Cardiac atrium fibroblast (primary cell): Measurements from ENCODE around the gene ZNF700. TPM values are rescaled to one million over a fixed set of nuclear protein-coding genes. Genes with fewer than 3 reads are reported as not detected.

Experiments used
- total RNA-seq: library from RNA; depleted of rRNA; stranded (reverse); fragments of >200 nt; gene quantifications from 2 replicates; pipeline ENCODE4 v1.2.3, GENCODE V29; 2015

ZNF700 gene
- total RNA-seq: 2.9 and 3.1 TPM in 2 replicates

DNA sequence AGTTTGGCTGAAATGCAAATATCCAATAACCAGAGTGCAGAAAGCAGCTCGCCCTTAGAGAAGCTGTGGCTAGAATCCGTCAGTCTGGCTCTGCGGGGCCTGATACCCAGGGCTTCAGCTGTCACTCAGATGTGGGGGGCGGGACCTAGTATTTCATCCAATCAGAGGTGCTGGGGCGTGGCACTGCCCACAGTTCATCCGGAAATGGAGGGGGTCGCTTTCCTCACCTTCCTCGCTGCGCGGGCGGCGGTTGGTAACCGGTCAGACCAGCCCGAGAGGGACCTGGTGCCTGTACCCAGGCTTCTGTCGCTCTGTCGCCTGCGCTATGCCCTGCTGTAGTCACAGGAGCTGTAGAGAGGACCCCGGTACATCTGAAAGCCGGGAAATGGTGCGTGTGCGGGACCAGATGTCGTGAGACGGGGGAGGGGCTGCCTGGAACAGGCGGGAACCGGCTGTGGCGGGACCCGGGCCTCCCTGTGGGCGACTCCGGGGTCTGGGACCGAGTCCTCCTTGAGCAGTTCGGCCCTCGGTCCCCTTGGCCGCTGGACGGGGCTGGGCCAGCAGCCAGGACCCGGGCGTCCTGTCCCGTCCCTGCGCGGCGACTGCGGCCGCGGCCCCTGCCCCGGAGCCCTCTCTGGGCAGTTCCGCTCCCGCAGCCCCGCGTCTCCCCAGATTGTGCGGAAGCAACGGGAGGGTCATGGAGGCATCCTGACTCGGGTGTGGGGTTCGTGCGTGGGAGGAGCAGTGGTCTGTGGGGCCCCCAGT, at the start of gene ZNF700:
Gene ZNF700 (plus strand): TSS at position 222 of the 765 bp plus-strand sequence. CDS start 104 bp downstream, at position 326.

GRCh38 chr19:11887611-11888531, 37.0 kb upstream of the ZNF700 start, which contains the start of gene ZNF69:
TSS of gene ZNF69 (plus strand) at chr19:11887782. CDS start at chr19:11887924, 142 bp downstream.

DNA sequence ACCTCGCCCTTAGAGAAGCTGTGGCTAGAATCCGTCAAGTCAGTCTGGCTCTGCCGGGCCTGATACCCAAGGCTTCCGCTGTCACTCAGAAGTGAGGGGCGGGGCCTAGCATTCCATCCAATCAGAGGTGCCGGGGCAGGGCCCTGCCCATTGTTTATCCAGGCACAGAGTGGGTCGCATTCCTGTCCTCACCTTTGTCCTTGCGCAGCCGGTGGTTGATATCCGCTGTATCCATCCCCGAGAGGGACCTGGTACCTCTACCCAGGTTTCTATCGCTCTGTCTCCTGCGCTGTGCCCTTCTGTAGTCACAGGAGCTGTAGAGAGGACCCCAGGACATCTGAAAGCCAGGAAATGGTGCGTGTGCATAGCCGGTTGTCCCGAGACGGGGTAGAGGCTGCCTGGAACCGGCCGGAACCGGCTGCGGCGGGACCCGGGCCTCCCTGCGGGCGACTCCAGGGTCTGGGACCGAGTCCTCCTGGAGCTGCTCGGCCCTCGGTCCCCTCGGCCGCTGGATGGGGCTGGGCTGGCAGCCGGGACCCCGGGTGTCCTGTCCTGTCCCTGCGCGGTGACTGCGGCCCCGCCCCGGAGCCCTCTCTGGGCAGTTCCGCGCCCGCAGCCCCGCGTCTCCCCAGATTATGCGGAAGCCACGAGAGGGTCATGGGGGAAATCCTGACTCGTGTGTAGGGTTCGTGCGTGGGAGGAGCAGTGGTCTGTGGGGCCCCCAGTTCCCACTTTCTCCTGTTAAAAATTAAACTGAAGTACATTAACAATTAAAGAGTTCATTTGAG, 40.1 kb downstream of the ZNF700 start, which contains the start of gene ZNF763:
Gene ZNF763 (plus strand): TSS at position 183 of the 788 bp plus-strand sequence. CDS start 169 bp downstream, at position 352.

Other genes starting within 250 kb of the ZNF700 start
- 2.7 and 5.2 TPM in 2 replicates for gene ZNF823, start 186.2 kb upstream of the ZNF700 start, total RNA-seq
- 2.3 and 2.9 TPM in 2 replicates for gene ZNF441, start 158.1 kb upstream of the ZNF700 start, total RNA-seq
- gene ZNF491, start 126.6 kb upstream of the ZNF700 start, total RNA-seq: 0.97 and 1.1 TPM in 2 replicates
- 4.9 and 7.3 TPM in 2 replicates for gene ZNF440, start 110.8 kb upstream of the ZNF700 start, total RNA-seq
- 2.3 and 2.9 TPM in 2 replicates for gene ZNF439, start 76.4 kb upstream of the ZNF700 start, total RNA-seq
- gene ZNF69, start 37.3 kb upstream of the ZNF700 start, total RNA-seq: 2.3 and 4.2 TPM in 2 replicates
- 0.36 and 2.8 TPM in 2 replicates for gene ZNF763, start 39.9 kb downstream of the ZNF700 start, total RNA-seq
- gene ZNF433, start 110.6 kb downstream of the ZNF700 start, total RNA-seq: 2.9 and 6.6 TPM in 2 replicates
- 0.36 and 0.49 TPM in 2 replicates for gene ZNF878, start 127.9 kb downstream of the ZNF700 start, total RNA-seq
- 2.4 and 5.2 TPM in 2 replicates for gene ZNF844, start 139.6 kb downstream of the ZNF700 start, total RNA-seq
- gene ZNF20, start 215.2 kb downstream of the ZNF700 start, total RNA-seq: 2.0 and 7.6 TPM in 2 replicates
- gene ZNF625, start 231.6 kb downstream of the ZNF700 start, total RNA-seq: 6.8 and 9.7 TPM in 2 replicates
- gene ZNF136, start 238.0 kb downstream of the ZNF700 start, total RNA-seq: 3.7 and 5.4 TPM in 2 replicates